Measurements from ENCODE around the gene ARHGAP25. TPM values are rescaled to one million over a fixed set of nuclear protein-coding genes. Genes with fewer than 3 reads are reported as not detected.

The ARHGAP25 gene
- total and polyA plus RNA-seq, 2 experiments from 2014 or later, result 1.9 to 2.0 TPM

DNA sequence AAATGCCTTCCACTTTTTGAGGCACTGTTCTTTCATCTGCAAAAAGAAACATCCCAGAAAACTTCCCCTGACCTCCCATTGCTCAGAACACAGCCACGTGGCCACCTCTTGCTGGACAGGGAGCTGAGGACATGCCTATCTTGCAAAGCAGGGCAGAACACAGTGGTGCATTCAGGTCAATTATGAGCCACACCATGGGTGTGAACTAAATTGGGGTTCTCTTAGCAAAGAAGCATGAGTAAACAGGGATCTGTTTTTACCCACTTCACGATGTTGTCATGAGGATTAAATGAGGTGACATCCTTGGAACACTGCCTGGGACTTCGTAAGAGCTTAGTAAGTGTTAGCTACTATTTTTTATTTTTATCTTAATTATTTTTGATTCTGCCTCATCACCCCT lies 111.5 kb downstream of the ARHGAP25 start (continued):
- TF ChIP-seq, protein P1, sequence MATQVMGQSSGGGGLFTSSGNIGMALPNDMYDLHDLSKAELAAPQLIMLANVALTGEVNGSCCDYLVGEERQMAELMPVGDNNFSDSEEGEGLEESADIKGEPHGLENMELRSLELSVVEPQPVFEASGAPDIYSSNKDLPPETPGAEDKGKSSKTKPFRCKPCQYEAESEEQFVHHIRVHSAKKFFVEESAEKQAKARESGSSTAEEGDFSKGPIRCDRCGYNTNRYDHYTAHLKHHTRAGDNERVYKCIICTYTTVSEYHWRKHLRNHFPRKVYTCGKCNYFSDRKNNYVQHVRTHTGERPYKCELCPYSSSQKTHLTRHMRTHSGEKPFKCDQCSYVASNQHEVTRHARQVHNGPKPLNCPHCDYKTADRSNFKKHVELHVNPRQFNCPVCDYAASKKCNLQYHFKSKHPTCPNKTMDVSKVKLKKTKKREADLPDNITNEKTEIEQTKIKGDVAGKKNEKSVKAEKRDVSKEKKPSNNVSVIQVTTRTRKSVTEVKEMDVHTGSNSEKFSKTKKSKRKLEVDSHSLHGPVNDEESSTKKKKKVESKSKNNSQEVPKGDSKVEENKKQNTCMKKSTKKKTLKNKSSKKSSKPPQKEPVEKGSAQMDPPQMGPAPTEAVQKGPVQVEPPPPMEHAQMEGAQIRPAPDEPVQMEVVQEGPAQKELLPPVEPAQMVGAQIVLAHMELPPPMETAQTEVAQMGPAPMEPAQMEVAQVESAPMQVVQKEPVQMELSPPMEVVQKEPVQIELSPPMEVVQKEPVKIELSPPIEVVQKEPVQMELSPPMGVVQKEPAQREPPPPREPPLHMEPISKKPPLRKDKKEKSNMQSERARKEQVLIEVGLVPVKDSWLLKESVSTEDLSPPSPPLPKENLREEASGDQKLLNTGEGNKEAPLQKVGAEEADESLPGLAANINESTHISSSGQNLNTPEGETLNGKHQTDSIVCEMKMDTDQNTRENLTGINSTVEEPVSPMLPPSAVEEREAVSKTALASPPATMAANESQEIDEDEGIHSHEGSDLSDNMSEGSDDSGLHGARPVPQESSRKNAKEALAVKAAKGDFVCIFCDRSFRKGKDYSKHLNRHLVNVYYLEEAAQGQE (IDR thresholded peaks at IDR 0.05; ENCODE audit: unreplicated experiment), result no peak
- TF ChIP-seq ZNF114 (CRISPR knock-in tag; IDR thresholded peaks at IDR 0.05) (no peak), CREB1 (CRISPR knock-in tag; IDR thresholded peaks at IDR 0.05; ENCODE audit: low read depth) (no peak), JUNB (IDR thresholded peaks at IDR 0.05; ENCODE audit: unreplicated experiment) (no peak), STAT1 (IDR thresholded peaks at IDR 0.05; ENCODE audit: unreplicated experiment) (no peak), EZH2 (IDR thresholded peaks at IDR 0.05; ENCODE audit: low read depth, unreplicated experiment) (no peak), ZNF331 (CRISPR knock-in tag; IDR thresholded peaks at IDR 0.05; ENCODE audit: low read depth) (no peak)
- TF ChIP-seq, protein P2, sequence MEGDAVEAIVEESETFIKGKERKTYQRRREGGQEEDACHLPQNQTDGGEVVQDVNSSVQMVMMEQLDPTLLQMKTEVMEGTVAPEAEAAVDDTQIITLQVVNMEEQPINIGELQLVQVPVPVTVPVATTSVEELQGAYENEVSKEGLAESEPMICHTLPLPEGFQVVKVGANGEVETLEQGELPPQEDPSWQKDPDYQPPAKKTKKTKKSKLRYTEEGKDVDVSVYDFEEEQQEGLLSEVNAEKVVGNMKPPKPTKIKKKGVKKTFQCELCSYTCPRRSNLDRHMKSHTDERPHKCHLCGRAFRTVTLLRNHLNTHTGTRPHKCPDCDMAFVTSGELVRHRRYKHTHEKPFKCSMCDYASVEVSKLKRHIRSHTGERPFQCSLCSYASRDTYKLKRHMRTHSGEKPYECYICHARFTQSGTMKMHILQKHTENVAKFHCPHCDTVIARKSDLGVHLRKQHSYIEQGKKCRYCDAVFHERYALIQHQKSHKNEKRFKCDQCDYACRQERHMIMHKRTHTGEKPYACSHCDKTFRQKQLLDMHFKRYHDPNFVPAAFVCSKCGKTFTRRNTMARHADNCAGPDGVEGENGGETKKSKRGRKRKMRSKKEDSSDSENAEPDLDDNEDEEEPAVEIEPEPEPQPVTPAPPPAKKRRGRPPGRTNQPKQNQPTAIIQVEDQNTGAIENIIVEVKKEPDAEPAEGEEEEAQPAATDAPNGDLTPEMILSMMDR (conservative IDR thresholded peaks at IDR 0.05; ENCODE audit: low read depth in 2 of 2), result no peak

DNA sequence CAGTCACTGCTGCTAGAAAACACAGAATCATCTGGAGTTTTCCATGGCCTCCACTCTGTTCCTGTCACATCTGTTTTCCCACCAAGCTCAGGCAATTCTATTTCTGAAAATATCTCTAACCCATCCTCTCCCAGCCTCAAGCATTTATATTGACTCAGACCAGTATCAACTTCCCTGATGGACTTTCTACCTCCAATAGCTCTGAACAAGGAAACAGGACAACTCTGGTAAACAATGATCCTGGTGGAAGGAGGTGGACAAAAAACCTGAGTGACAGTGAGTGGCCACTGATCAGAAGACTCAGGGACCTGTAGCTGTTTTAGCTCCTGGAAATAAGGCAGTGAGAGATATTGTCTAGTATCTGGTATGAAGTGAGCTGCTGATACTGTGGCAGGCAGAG lies 113.1 kb downstream of the ARHGAP25 start:
- no peak overlapping the region for H3K4me3 ChIP-seq
- no peak overlapping the region for H3K27ac Mint-ChIP-seq
- no peak for ATAC-seq
- TF ChIP-seq CREB1 (CRISPR knock-in tag; IDR thresholded peaks at IDR 0.05; ENCODE audit: low read depth), result no peak
- no peak for TF ChIP-seq NANOG (IDR thresholded peaks at IDR 0.05; ENCODE audit: borderline replicate concordance)
- no peak for TF ChIP-seq EZH2phosphoT487 (IDR thresholded peaks at IDR 0.05; ENCODE audit: unreplicated experiment)
- TF ChIP-seq, protein P3, sequence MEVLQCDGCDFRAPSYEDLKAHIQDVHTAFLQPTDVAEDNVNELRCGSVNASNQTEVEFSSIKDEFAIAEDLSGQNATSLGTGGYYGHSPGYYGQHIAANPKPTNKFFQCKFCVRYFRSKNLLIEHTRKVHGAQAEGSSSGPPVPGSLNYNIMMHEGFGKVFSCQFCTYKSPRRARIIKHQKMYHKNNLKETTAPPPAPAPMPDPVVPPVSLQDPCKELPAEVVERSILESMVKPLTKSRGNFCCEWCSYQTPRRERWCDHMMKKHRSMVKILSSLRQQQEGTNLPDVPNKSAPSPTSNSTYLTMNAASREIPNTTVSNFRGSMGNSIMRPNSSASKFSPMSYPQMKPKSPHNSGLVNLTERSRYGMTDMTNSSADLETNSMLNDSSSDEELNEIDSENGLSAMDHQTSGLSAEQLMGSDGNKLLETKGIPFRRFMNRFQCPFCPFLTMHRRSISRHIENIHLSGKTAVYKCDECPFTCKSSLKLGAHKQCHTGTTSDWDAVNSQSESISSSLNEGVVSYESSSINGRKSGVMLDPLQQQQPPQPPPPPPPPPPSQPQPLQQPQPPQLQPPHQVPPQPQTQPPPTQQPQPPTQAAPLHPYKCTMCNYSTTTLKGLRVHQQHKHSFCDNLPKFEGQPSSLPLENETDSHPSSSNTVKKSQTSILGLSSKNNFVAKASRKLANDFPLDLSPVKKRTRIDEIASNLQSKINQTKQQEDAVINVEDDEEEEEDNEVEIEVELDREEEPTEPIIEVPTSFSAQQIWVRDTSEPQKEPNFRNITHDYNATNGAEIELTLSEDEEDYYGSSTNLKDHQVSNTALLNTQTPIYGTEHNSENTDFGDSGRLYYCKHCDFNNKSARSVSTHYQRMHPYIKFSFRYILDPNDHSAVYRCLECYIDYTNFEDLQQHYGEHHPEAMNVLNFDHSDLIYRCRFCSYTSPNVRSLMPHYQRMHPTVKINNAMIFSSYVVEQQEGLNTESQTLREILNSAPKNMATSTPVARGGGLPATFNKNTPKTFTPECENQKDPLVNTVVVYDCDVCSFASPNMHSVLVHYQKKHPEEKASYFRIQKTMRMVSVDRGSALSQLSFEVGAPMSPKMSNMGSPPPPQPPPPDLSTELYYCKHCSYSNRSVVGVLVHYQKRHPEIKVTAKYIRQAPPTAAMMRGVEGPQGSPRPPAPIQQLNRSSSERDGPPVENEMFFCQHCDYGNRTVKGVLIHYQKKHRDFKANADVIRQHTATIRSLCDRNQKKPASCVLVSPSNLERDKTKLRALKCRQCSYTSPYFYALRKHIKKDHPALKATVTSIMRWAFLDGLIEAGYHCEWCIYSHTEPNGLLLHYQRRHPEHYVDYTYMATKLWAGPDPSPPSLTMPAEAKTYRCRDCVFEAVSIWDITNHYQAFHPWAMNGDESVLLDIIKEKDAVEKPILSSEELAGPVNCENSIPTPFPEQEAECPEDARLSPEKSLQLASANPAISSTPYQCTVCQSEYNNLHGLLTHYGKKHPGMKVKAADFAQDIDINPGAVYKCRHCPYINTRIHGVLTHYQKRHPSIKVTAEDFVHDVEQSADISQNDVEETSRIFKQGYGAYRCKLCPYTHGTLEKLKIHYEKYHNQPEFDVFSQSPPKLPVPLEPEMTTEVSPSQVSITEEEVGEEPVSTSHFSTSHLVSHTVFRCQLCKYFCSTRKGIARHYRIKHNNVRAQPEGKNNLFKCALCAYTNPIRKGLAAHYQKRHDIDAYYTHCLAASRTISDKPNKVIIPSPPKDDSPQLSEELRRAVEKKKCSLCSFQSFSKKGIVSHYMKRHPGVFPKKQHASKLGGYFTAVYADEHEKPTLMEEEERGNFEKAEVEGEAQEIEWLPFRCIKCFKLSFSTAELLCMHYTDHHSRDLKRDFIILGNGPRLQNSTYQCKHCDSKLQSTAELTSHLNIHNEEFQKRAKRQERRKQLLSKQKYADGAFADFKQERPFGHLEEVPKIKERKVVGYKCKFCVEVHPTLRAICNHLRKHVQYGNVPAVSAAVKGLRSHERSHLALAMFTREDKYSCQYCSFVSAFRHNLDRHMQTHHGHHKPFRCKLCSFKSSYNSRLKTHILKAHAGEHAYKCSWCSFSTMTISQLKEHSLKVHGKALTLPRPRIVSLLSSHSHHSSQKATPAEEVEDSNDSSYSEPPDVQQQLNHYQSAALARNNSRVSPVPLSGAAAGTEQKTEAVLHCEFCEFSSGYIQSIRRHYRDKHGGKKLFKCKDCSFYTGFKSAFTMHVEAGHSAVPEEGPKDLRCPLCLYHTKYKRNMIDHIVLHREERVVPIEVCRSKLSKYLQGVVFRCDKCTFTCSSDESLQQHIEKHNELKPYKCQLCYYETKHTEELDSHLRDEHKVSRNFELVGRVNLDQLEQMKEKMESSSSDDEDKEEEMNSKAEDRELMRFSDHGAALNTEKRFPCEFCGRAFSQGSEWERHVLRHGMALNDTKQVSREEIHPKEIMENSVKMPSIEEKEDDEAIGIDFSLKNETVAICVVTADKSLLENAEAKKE (CRISPR knock-in tag; IDR thresholded peaks at IDR 0.05), result no peak
- no peak for TF ChIP-seq ZNF114 (CRISPR knock-in tag; IDR thresholded peaks at IDR 0.05)
- no peak for TF ChIP-seq POLR2AphosphoS5 (IDR thresholded peaks at IDR 0.05; ENCODE audit: low read depth)
- TF ChIP-seq, protein P2 (conservative IDR thresholded peaks at IDR 0.05; ENCODE audit: low read depth in 2 of 2), result no peak
- no peak for TF ChIP-seq JUNB (IDR thresholded peaks at IDR 0.05; ENCODE audit: unreplicated experiment)

More for the DNA sequence above, 113.1 kb downstream of the ARHGAP25 start:
- H3F3A ChIP-seq (replicated peaks; ENCODE audit: low read depth), result no peaks in the 10 kb centered on the region
- H3K27me3 ChIP-seq (ENCODE audit: insufficient read depth), result no peaks in the 10 kb centered on the region
- Mint-ChIP-seq H3K4me1 (peaks cover 4% of the 10 kb centered on the region; the same call in 1 of the 3 replicates), H3K4me3 (no peak overlapping the region), H3K27me3 (ENCODE audit: insufficient read depth, low read depth, poor library complexity) (no peaks in the 10 kb centered on the region), H3K9me3 (no peaks in the 10 kb centered on the region), H3K36me3 (ENCODE audit: low read depth) (no peaks in the 10 kb centered on the region)
- H3K79me2 ChIP-seq (replicated peaks; ENCODE audit: insufficient read depth), result no peaks in the 10 kb centered on the region
- 0 out of 2 replicates have a peak, but pooled peaks cover 5% of the 10 kb centered on the region for H3K9me2 ChIP-seq (ENCODE audit: insufficient read depth)
- H3K4me2 ChIP-seq, result no peak overlapping the region
- H3K27ac ChIP-seq (ENCODE audit: low read depth), result no peak overlapping the region
- DNase-seq (ENCODE audit: low spot score), result no peak
- H3K36me3 ChIP-seq (ENCODE audit: insufficient read depth), result no peaks in the 10 kb centered on the region
- no peaks in the 10 kb centered on the region for H3K4me1 ChIP-seq (ENCODE audit: insufficient read depth)
- no peaks in the 10 kb centered on the region for H4K20me1 ChIP-seq (replicated peaks; ENCODE audit: insufficient read depth)
- H2AFZ ChIP-seq, result no peak overlapping the region
